Mesenchymal stem cell (in vitro differentiated cells and primary cell): ENCODE results near the gene ZWILCH.

ENCODE experiments used
- DNase-seq: peaks from one replicate; pipeline ENCODE4 v3.0.0-alpha.2; 2013
- H2AFZ ChIP-seq: one replicate; pipeline ENCODE4 v1.6.1; 2013; ENCODE audit warnings: low read depth, mild to moderate bottlenecking, control low read depth, inconsistent platforms, low read length, moderate library complexity
- H2AK5ac ChIP-seq: 2 replicates; pipeline ENCODE4 v1.6.1; 2013; ENCODE audit warnings: low read length, moderate library complexity, mild to moderate bottlenecking, inconsistent platforms; ENCODE audit not compliant: severe bottlenecking
- H2BK120ac ChIP-seq: one replicate; pipeline ENCODE4 v1.6.1; 2013; ENCODE audit warnings: low read depth, mild to moderate bottlenecking, inconsistent platforms, low read length, moderate library complexity
- H2BK12ac ChIP-seq, 2 experiments: one replicate each; pipeline ENCODE4 v1.6.1; 2013; ENCODE audit warnings: inconsistent platforms in 2 of 2, low read length in 2 of 2, mild to moderate bottlenecking in 2 of 2, moderate library complexity in 2 of 2, control low read depth in 1 of 2
- H2BK15ac ChIP-seq: one replicate; pipeline ENCODE4 v1.6.1; 2013; ENCODE audit warnings: mild to moderate bottlenecking, low read depth, inconsistent platforms; ENCODE audit not compliant: poor library complexity, severe bottlenecking
- H2BK5ac ChIP-seq: 2 replicates; pipeline ENCODE4 v1.6.1; 2013; ENCODE audit warnings: low read depth, mild to moderate bottlenecking, low read length, control low read depth, inconsistent platforms; ENCODE audit not compliant: poor library complexity, severe bottlenecking
- H3K14ac ChIP-seq, 2 experiments: one replicate each; pipeline ENCODE4 v1.6.1; 2013; ENCODE audit warnings: inconsistent platforms in 2 of 2, low read length in 2 of 2, control low read depth in 1 of 2, mild to moderate bottlenecking in 1 of 2, moderate library complexity in 1 of 2
- H3K18ac ChIP-seq, 2 experiments: one replicate each; pipeline ENCODE4 v1.6.1; 2013; ENCODE audit warnings: inconsistent platforms in 2 of 2, low read length in 2 of 2, control low read depth in 1 of 2, low read depth in 1 of 2, mild to moderate bottlenecking in 1 of 2
- H3K23ac ChIP-seq, 2 experiments: one replicate each; pipeline ENCODE4 v1.6.1; 2013; ENCODE audit warnings: inconsistent platforms in 2 of 2, low read length in 2 of 2, mild to moderate bottlenecking in 2 of 2, moderate library complexity in 2 of 2, control low read depth in 1 of 2
- H3K27ac ChIP-seq: 2 replicates; pipeline ENCODE4 v1.5.1; 2013; ENCODE audit warnings: mild to moderate bottlenecking, moderate library complexity, low read length, control low read depth, inconsistent platforms; ENCODE audit not compliant: poor library complexity, severe bottlenecking
- H3K27me3 ChIP-seq, 2 experiments: 2 replicates each; pipeline versions ENCODE4 v1.6.1 to v1.7.0; 2013; ENCODE audit warnings: low read length in 2 of 2, mild to moderate bottlenecking in 2 of 2, moderate library complexity in 2 of 2, control low read depth in 1 of 2, inconsistent platforms in 1 of 2; ENCODE audit not compliant: control insufficient read depth in 1 of 2, insufficient read depth in 1 of 2
- H3K36me3 ChIP-seq, 2 experiments: 2 replicates each; pipeline versions ENCODE4 v1.6.1 to v1.7.0; 2013; ENCODE audit warnings: low read length in 2 of 2, control low read depth in 1 of 2, inconsistent platforms in 1 of 2, low read depth in 1 of 2, mild to moderate bottlenecking in 1 of 2; ENCODE audit not compliant: insufficient read depth in 2 of 2, control insufficient read depth in 1 of 2
- H3K4ac ChIP-seq, 2 experiments: one replicate each; pipeline ENCODE4 v1.6.1; 2013; ENCODE audit warnings: inconsistent platforms in 2 of 2, low read length in 2 of 2, mild to moderate bottlenecking in 2 of 2, moderate library complexity in 2 of 2, control low read depth in 1 of 2, low read depth in 1 of 2
- H3K4me1 ChIP-seq: 2 replicates; pipeline ENCODE4 v1.6.1; 2013; ENCODE audit warnings: low read depth, low read length, control low read depth; ENCODE audit not compliant: control insufficient read depth, insufficient read depth
- H3K4me2 ChIP-seq: 2 replicates; pipeline ENCODE4 v1.6.1; 2013; ENCODE audit warnings: low read length, mild to moderate bottlenecking, inconsistent platforms; ENCODE audit not compliant: poor library complexity, severe bottlenecking
- H3K4me3 ChIP-seq, 2 experiments: 2 replicates each; pipeline versions ENCODE4 v1.5.1 to v1.7.0; 2013; ENCODE audit warnings: low read length in 2 of 2, mild to moderate bottlenecking in 2 of 2, control low read depth in 1 of 2, low read depth in 1 of 2; ENCODE audit not compliant: insufficient read depth in 1 of 2
- H3K79me1 ChIP-seq: replicated peaks from 2 replicates; pipeline ENCODE4 v1.6.1; 2013; ENCODE audit warnings: mild to moderate bottlenecking, control low read depth, low read length, inconsistent platforms; ENCODE audit not compliant: poor library complexity, severe bottlenecking
- H3K9ac ChIP-seq: 2 replicates; pipeline ENCODE4 v1.7.0; 2013; ENCODE audit warnings: mild to moderate bottlenecking, low read length, moderate library complexity
- H3K9me3 ChIP-seq: 2 replicates; pipeline ENCODE4 v1.7.0; 2013; ENCODE audit warnings: mild to moderate bottlenecking, low read length; ENCODE audit not compliant: control insufficient read depth
- H4K8ac ChIP-seq: one replicate; pipeline ENCODE4 v1.6.1; 2013; ENCODE audit warnings: inconsistent platforms, mild to moderate bottlenecking, low read length, moderate library complexity
- H4K91ac ChIP-seq: one replicate; pipeline ENCODE4 v1.6.1; 2013; ENCODE audit warnings: mild to moderate bottlenecking, low read length, inconsistent platforms
- WGBS: methylation state at CpG from one replicate; pipeline ENCODE4 v1.1.7; 2013; ENCODE audit warnings: mixed read lengths; 5-methylcytosine and 5-hydroxymethylcytosine counted together

ZWILCH gene

DNA sequence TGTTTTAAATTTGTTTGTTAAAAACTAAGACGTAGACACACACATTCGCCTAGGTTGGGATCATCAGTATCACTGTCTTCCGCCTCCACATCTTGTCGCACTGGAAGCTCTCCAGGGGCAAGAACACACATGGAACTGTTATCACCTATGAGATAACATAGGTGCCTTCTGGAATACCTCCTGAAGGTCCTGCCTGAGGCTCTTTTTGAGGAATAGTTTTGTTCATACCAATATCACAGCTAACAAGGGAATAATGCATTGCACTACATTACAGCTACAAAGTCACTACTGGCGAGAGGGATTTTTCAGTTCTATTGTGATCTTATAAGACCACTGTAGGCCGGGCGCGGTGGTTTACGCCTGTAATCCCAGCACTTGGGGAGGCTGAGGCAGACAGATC lies 29.9 kb downstream of the ZWILCH start:
- WGBS, result 99% methylated on average over 9 of the region's 9 CpGs
- Histone ChIP-seq H3K4me3 (no peak overlapping the region), H2BK120ac (no peak overlapping the region)

DNA sequence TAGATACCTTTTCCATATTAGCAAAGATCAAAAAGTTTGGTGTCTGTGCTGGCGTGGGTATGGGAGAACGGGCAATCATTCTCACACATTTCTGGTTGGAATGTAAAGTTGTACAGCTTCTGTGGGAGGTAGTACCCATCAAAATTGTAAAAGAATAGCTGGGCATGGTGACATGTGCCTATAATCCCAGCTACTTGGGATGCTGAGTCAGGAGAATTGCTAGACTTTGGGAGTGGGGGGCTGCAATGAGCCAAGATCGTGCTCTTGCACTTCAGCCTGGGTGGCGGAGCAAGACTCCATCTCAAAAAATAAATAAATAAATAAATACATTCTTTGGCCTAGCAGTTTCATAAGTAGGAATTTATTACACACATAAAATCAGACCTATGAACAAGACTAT lies 37.8 kb downstream of the ZWILCH start:
- no peak overlapping the region for H2AK5ac ChIP-seq
- H3K4ac ChIP-seq, result no peak overlapping the region
- H3K9me3 ChIP-seq, result no peaks in the 10 kb centered on the region
- H2BK12ac ChIP-seq, result no peak overlapping the region
- H3K18ac ChIP-seq, result no peak overlapping the region
- H2AFZ ChIP-seq, result no peak overlapping the region
- no peak overlapping the region for H4K8ac ChIP-seq
- no peak overlapping the region for H3K4me3 ChIP-seq
- peaks cover 1% of the 10 kb centered on the region for H3K79me1 ChIP-seq
- H3K4me2 ChIP-seq, result no peak overlapping the region
- H3K23ac ChIP-seq, result no peak overlapping the region
- no peaks in the 10 kb centered on the region for H3K27me3 ChIP-seq
- no peak overlapping the region for H3K14ac ChIP-seq
- H4K91ac ChIP-seq, result no peak overlapping the region
- H3K4me1 ChIP-seq, result no peaks in the 10 kb centered on the region
- no peak overlapping the region for H2BK120ac ChIP-seq
- WGBS, result 100% methylated on average over 2 of the region's 4 CpGs
- H2BK15ac ChIP-seq, result no peak overlapping the region
- H3K27ac ChIP-seq, result no peak overlapping the region
- H3K9ac ChIP-seq, result no peak overlapping the region
- DNase-seq, result no peak
- no peak overlapping the region for H2BK5ac ChIP-seq
- H3K36me3 ChIP-seq, result peaks cover 5 to 33% of the 10 kb centered on the region in 2 experiments

More for the DNA sequence above, 29.9 kb downstream of the ZWILCH start:
- Histone ChIP-seq H3K27ac (no peak overlapping the region), H4K91ac (no peak overlapping the region), H3K14ac (no peak overlapping the region), H3K4ac (no peak overlapping the region), H2BK5ac (no peak overlapping the region), H3K23ac (no peak overlapping the region), H3K4me1 (no peaks in the 10 kb centered on the region), H3K4me2 (no peak overlapping the region), H3K9ac (no peak overlapping the region), H2AFZ (no peak overlapping the region), H3K18ac (no peak overlapping the region), H4K8ac (no peak overlapping the region), H3K79me1 (no peaks in the 10 kb centered on the region), H3K9me3 (no peaks in the 10 kb centered on the region), H2BK12ac (no peak overlapping the region), H2AK5ac (no peak overlapping the region), H3K27me3 (no peaks in the 10 kb centered on the region), H2BK15ac (no peak overlapping the region), H3K36me3 (peaks cover 8 to 52% of the 10 kb centered on the region in 2 experiments)
- no peak for DNase-seq

- Histone ChIP-seq H3K27me3 (no peaks in the 10 kb centered on the region), H3K14ac (no peak overlapping the region), H2AK5ac (no peak overlapping the region), H2BK15ac (no peak overlapping the region), H4K8ac (no peak overlapping the region), H2BK5ac (no peak overlapping the region), H3K4me3 (no peak overlapping the region), H2BK120ac (no peak overlapping the region), H3K4ac (no peak overlapping the region), H3K27ac (no peak overlapping the region), H4K91ac (no peak overlapping the region), H3K4me2 (no peak overlapping the region), H3K9ac (no peak overlapping the region), H3K23ac (no peak overlapping the region), H3K4me1 (no peaks in the 10 kb centered on the region), H3K18ac (no peak overlapping the region), H2AFZ (no peak overlapping the region), H3K9me3 (no peaks in the 10 kb centered on the region), H3K36me3 (peaks cover 5 to 23% of the 10 kb centered on the region in 2 experiments), H3K79me1 (peaks cover 1% of the 10 kb centered on the region), H2BK12ac (no peak overlapping the region)
- no CpG with 5 or more reads among the region's 1 CpG for whole genome bisulfite sequencing
- DNase-seq, result no peak
Observed at GRCh38 chr15:66545255-66545654, 40.1 kb downstream of the ZWILCH start.

DNA sequence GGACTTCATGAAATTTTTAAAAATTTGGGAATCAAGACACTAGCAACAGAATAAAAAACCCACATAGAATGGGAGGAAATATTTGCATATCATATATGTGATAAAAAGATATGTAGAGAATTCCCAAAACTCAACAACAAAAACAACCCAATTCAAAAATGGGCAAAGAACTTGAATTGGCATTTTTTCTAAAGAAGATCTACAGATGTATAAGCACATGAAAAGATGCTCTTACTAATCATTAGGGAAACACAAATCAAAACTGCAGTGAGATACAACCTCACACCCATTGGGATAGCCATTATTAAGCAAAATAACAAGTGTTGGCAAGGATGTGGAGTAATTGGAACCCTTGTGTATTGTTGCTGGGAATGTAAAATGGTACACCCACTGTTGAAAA lies 50.6 kb downstream of the ZWILCH start:
- no peak overlapping the region for H3K4me2 ChIP-seq
- no peak overlapping the region for H3K18ac ChIP-seq
- H3K4me3 ChIP-seq, result no peak overlapping the region
- no peaks in the 10 kb centered on the region for H3K27me3 ChIP-seq
- no peak overlapping the region for H2BK5ac ChIP-seq
- H3K9me3 ChIP-seq, result no peaks in the 10 kb centered on the region
- no peak overlapping the region for H3K23ac ChIP-seq
- no peak overlapping the region for H2BK12ac ChIP-seq
- no peak overlapping the region for H2BK15ac ChIP-seq
- H2AFZ ChIP-seq, result no peak overlapping the region
- no peak overlapping the region for H4K91ac ChIP-seq
- H4K8ac ChIP-seq, result no peak overlapping the region
- H3K4me1 ChIP-seq, result no peaks in the 10 kb centered on the region
- no peak overlapping the region for H2BK120ac ChIP-seq
- no peak overlapping the region for H3K9ac ChIP-seq
- no peak overlapping the region for H3K14ac ChIP-seq
- peaks cover 5 to 9% of the 10 kb centered on the region in 2 experiments for H3K36me3 ChIP-seq
- H2AK5ac ChIP-seq, result no peak overlapping the region
- no peak for DNase-seq
- H3K4ac ChIP-seq, result no peak overlapping the region
- H3K79me1 ChIP-seq, result peaks cover 1% of the 10 kb centered on the region
- no peak overlapping the region for H3K27ac ChIP-seq
